ENCODE measurements around the gene TMCC3. TPM values are rescaled to one million over a fixed set of nuclear protein-coding genes. Genes with fewer than 3 reads are reported as not detected.

Gene TMCC3
- polyA plus RNA-seq, 1 donor (not counting 4 experiments of a cell fraction or from before 2014, with no cell fraction given), result 18.9 TPM

DNA sequence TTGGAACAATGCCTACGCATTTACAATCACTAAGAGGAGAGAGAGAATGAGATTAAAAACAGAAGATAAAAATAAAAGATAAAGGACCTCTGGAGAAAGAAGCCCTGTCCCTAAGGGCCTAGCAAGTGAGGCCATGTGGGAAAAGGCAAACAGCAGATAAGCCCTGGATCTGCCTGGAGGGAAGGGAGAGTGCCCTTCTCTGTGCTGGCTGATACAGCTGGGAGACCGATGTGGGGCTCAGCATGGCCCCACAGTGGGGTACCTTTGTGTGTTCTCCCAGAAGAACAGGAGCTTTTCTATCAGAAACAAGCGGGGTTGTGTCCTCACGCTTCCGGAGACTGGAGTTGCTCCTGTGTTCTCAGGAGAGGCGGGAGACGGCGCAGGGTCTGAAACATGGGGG is 59.9 kb downstream of the TMCC3 start:
- Histone ChIP-seq H3K4me1 (ENCODE audit: control insufficient read depth, extremely low read depth, insufficient read depth, low read length) (peaks cover 54% of the 10 kb centered on the region), H3K4me3 (ENCODE audit: control insufficient read depth in 2 of 3, extremely low read depth in 1 of 3, insufficient read depth in 2 of 3, low read depth in 1 of 3, low read length in 3 of 3) (no peak overlapping the region), H3K4me2 (ENCODE audit: control insufficient read depth, extremely low read depth, insufficient read depth, low read depth, low read length) (no peak overlapping the region), H3K9ac (ENCODE audit: control insufficient read depth, extremely low read depth, insufficient read depth, low read length) (no peak overlapping the region), H3K79me2 (ENCODE audit: control insufficient read depth, insufficient read depth, low read length) (peaks cover 41% of the 10 kb centered on the region), H2AFZ (ENCODE audit: control insufficient read depth, low read length) (no peak overlapping the region), H3K36me3 (ENCODE audit: control insufficient read depth in 2 of 2, extremely low read depth in 1 of 2, insufficient read depth in 2 of 2, low read length in 2 of 2) (peaks cover 0 to 2% of the 10 kb centered on the region in 2 experiments), H4K20me1 (ENCODE audit: control insufficient read depth, extremely low read depth, insufficient read depth, low read length) (no peaks in the 10 kb centered on the region), H3K9me3 (ENCODE audit: control insufficient read depth, low read depth, low read length) (no peaks in the 10 kb centered on the region), H3K27ac (ENCODE audit: control insufficient read depth, insufficient read depth, low read length) (peak overlapping the region; percentile 78), H3K27me3 (ENCODE audit: control insufficient read depth, extremely low read depth, insufficient read depth, low read length) (no peaks in the 10 kb centered on the region), H3K9me1 (ENCODE audit: control insufficient read depth, extremely low read depth, insufficient read depth, low read length) (peaks cover 2% of the 10 kb centered on the region)
- FAIRE-seq (no peak), DNase-seq (ENCODE audit: low read depth, low spot score) (no peak)
- TF ChIP-seq, protein P1, sequence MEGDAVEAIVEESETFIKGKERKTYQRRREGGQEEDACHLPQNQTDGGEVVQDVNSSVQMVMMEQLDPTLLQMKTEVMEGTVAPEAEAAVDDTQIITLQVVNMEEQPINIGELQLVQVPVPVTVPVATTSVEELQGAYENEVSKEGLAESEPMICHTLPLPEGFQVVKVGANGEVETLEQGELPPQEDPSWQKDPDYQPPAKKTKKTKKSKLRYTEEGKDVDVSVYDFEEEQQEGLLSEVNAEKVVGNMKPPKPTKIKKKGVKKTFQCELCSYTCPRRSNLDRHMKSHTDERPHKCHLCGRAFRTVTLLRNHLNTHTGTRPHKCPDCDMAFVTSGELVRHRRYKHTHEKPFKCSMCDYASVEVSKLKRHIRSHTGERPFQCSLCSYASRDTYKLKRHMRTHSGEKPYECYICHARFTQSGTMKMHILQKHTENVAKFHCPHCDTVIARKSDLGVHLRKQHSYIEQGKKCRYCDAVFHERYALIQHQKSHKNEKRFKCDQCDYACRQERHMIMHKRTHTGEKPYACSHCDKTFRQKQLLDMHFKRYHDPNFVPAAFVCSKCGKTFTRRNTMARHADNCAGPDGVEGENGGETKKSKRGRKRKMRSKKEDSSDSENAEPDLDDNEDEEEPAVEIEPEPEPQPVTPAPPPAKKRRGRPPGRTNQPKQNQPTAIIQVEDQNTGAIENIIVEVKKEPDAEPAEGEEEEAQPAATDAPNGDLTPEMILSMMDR (optimal IDR thresholded peaks at IDR 0.05 in 1 of 3, IDR thresholded peaks at IDR 0.05 in 1 of 3, conservative IDR thresholded peaks at IDR 0.05 in 1 of 3; ENCODE audit: extremely low read depth in 1 of 3, insufficient read depth in 2 of 3, low read length in 3 of 3), result no peak
- no peak for TF ChIP-seq EZH2 (IDR thresholded peaks at IDR 0.05; ENCODE audit: low read length)
- dilution Hi-C loops (cut with MboI; ENCODE audit: extremely low pct_ligation_motif_present, low sequenced_read_pairs), result no loop called here

DNA sequence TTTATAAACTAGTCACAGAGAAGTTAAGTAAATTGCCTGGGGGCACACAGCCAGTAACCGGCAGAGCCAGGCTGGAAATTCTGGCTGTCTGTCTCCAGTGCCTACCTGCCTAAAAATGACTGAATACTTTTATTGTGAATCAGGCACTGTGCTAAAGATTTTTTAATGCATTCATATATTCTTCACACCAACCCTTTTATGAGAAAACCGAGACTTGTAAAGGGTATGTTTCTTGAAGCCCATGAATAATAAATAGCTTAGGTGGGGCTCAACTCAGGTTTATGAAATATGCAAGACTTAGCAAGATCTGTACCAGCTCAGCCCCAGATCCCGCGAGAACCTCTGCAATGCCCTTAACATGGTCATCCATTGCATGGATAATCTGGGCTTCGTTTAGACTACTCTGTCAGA is 60.8 kb downstream of the TMCC3 start:
- dilution Hi-C loops (cut with MboI; ENCODE audit: extremely low pct_ligation_motif_present, low sequenced_read_pairs), result no loop called here
- Histone ChIP-seq H3K36me3 (ENCODE audit: control insufficient read depth in 2 of 2, extremely low read depth in 1 of 2, insufficient read depth in 2 of 2, low read length in 2 of 2) (peaks cover 0 to 2% of the 10 kb centered on the region in 2 experiments), H4K20me1 (ENCODE audit: control insufficient read depth, extremely low read depth, insufficient read depth, low read length) (no peaks in the 10 kb centered on the region), H3K4me2 (ENCODE audit: control insufficient read depth, extremely low read depth, insufficient read depth, low read depth, low read length) (peak overlapping the region; percentile 46), H2AFZ (ENCODE audit: control insufficient read depth, low read length) (no peak overlapping the region), H3K4me1 (ENCODE audit: control insufficient read depth, extremely low read depth, insufficient read depth, low read length) (peaks cover 45% of the 10 kb centered on the region), H3K27ac (ENCODE audit: control insufficient read depth, insufficient read depth, low read length) (peak overlapping the region; percentile 78), H3K79me2 (ENCODE audit: control insufficient read depth, insufficient read depth, low read length) (peaks cover 41% of the 10 kb centered on the region), H3K9me3 (ENCODE audit: control insufficient read depth, low read depth, low read length) (no peaks in the 10 kb centered on the region), H3K9ac (ENCODE audit: control insufficient read depth, extremely low read depth, insufficient read depth, low read length) (no peak overlapping the region), H3K27me3 (ENCODE audit: control insufficient read depth, extremely low read depth, insufficient read depth, low read length) (no peaks in the 10 kb centered on the region), H3K4me3 (ENCODE audit: control insufficient read depth in 2 of 3, extremely low read depth in 1 of 3, insufficient read depth in 2 of 3, low read depth in 1 of 3, low read length in 3 of 3) (peak overlapping the region in 1 of 3 experiments; percentile 10), H3K9me1 (ENCODE audit: control insufficient read depth, extremely low read depth, insufficient read depth, low read length) (peaks cover 2% of the 10 kb centered on the region)
- TF ChIP-seq, protein P1 (optimal IDR thresholded peaks at IDR 0.05 in 1 of 3, IDR thresholded peaks at IDR 0.05 in 1 of 3, conservative IDR thresholded peaks at IDR 0.05 in 1 of 3; ENCODE audit: extremely low read depth in 1 of 3, insufficient read depth in 2 of 3, low read length in 3 of 3), result no peak
- no peak for TF ChIP-seq EZH2 (IDR thresholded peaks at IDR 0.05; ENCODE audit: low read length)
- DNase-seq (ENCODE audit: low read depth, low spot score) (peak; percentile 81), FAIRE-seq (peak; percentile 94)

All from keratinocyte (primary cell).